CD14-positive monocyte (primary cell): ENCODE measurements around the gene ARHGEF37. TPM values are rescaled to one million over a fixed set of nuclear protein-coding genes. Genes with fewer than 3 reads are reported as not detected.

ENCODE experiments used
- DNase-seq, 3 donors: peaks; one replicate each; pipeline ENCODE4 v3.0.0-alpha.2; 2011 to 2022
- H2AFZ ChIP-seq: 2 replicates; pipeline ENCODE4 v1.6.0; 2012; ENCODE audit warnings: mild to moderate bottlenecking, low read depth, low read length, inconsistent platforms; ENCODE audit not compliant: insufficient read depth, poor library complexity, severe bottlenecking
- H3K27ac ChIP-seq, 2 donors: 1 replicate in 1 of 2; 2 replicates in 1 of 2; pipeline ENCODE4 v1.5.1; 2012 to 2013; ENCODE audit warnings: low read length in 2 of 2, control low read depth in 1 of 2, inconsistent platforms in 1 of 2, low read depth in 1 of 2, mild to moderate bottlenecking in 1 of 2
- H3K27me3 ChIP-seq, 2 donors: one replicate each; pipeline versions ENCODE4 v1.6.0 to v1.6.1; 2011 to 2013; ENCODE audit warnings: low read length in 2 of 2; ENCODE audit not compliant: control insufficient read depth in 2 of 2, insufficient read depth in 2 of 2
- H3K36me3 ChIP-seq, 2 donors: replicated peaks in 1 of 2; 1 replicate in 1 of 2; 2 replicates in 1 of 2; pipeline versions ENCODE4 v1.5.1 to v1.6.1; 2012 to 2013; ENCODE audit warnings: low read length in 2 of 2, control low read depth in 1 of 2, inconsistent platforms in 1 of 2, mild to moderate bottlenecking in 1 of 2; ENCODE audit not compliant: insufficient read depth in 2 of 2, control insufficient read depth in 1 of 2
- H3K4me1 ChIP-seq, 2 donors: 1 replicate in 1 of 2; 2 replicates in 1 of 2; pipeline versions ENCODE4 v1.5.1 to v1.6.1; 2012 to 2013; ENCODE audit warnings: low read length in 2 of 2, control low read depth in 1 of 2, inconsistent platforms in 1 of 2, mild to moderate bottlenecking in 1 of 2, moderate library complexity in 1 of 2; ENCODE audit not compliant: insufficient read depth in 2 of 2, control insufficient read depth in 1 of 2
- H3K4me2 ChIP-seq: replicated peaks from 2 replicates; pipeline ENCODE3; 2012; ENCODE audit warnings: low read length, moderate library complexity, mild to moderate bottlenecking; ENCODE audit not compliant: poor library complexity, severe bottlenecking; ENCODE audit errors: extremely low read depth
- H3K4me3 ChIP-seq, 3 experiments: fragments of 200-600 bp in 1 of 3; sonication (generic) in 1 of 3; replicated peaks in 1 of 3; 1 replicate in 2 of 3; 2 replicates in 1 of 3; pipeline ENCODE4 v1.5.1; 2011 to 2013; ENCODE audit warnings: low read length in 3 of 3, mild to moderate bottlenecking in 3 of 3, control low read depth in 2 of 3, low read depth in 2 of 3, inconsistent platforms in 1 of 3, moderate library complexity in 1 of 3
- H3K79me2 ChIP-seq: 2 replicates; pipeline ENCODE4 v1.6.0; 2012; ENCODE audit warnings: mild to moderate bottlenecking, control low read depth, inconsistent platforms, low read length, moderate library complexity; ENCODE audit not compliant: insufficient read depth
- H3K9ac ChIP-seq: 2 replicates; pipeline ENCODE4 v1.6.0; 2017; ENCODE audit warnings: low read length, mild to moderate bottlenecking; ENCODE audit not compliant: insufficient read depth, poor library complexity, severe bottlenecking
- H3K9me3 ChIP-seq, 2 donors: replicated peaks in 1 of 2; 1 replicate in 1 of 2; 2 replicates in 1 of 2; pipeline versions ENCODE4 v1.5.1 to v1.6.1; 2012 to 2013; ENCODE audit warnings: low read length in 2 of 2, control low read depth in 1 of 2; ENCODE audit not compliant: control insufficient read depth in 1 of 2, insufficient read depth in 1 of 2
- H4K20me1 ChIP-seq: 2 replicates; pipeline ENCODE4 v1.6.0; 2012; ENCODE audit warnings: mild to moderate bottlenecking, low read length, control low read depth, moderate library complexity; ENCODE audit not compliant: insufficient read depth
- H3K27ac Mint-ChIP-seq, 7 donors: one replicate each; pipeline ENCODE4 v1.8.0; 2020; ENCODE audit warnings: mild to moderate bottlenecking in 7 of 7, mixed read lengths in 7 of 7, moderate library complexity in 6 of 7, inconsistent platforms in 2 of 7
- H3K27me3 Mint-ChIP-seq, 3 donors: one replicate each; pipeline ENCODE4 v1.8.0; 2021 to 2022; ENCODE audit warnings: low read depth in 3 of 3, mild to moderate bottlenecking in 3 of 3, mixed read lengths in 3 of 3, moderate library complexity in 3 of 3, inconsistent platforms in 1 of 3
- H3K36me3 Mint-ChIP-seq, 2 donors: one replicate each; pipeline ENCODE4 v1.8.0; 2020; ENCODE audit warnings: mixed read lengths in 2 of 2, inconsistent platforms in 1 of 2, mild to moderate bottlenecking in 1 of 2
- H3K4me1 Mint-ChIP-seq: one replicate; pipeline ENCODE4 v1.8.0; 2020; ENCODE audit warnings: mild to moderate bottlenecking, mixed read lengths
- H3K4me3 Mint-ChIP-seq, 2 donors: one replicate each; pipeline ENCODE4 v1.8.0; 2020; ENCODE audit warnings: mild to moderate bottlenecking in 2 of 2, mixed read lengths in 2 of 2, moderate library complexity in 1 of 2
- H3K9me3 Mint-ChIP-seq, 7 donors: one replicate each; pipeline ENCODE4 v1.8.0; 2020 to 2022; ENCODE audit warnings: mixed read lengths in 7 of 7, mild to moderate bottlenecking in 6 of 7, moderate library complexity in 6 of 7, inconsistent platforms in 2 of 7
- WGBS: methylation state at CpG from one replicate; pipeline ENCODE4 v1.1.5; 2013; ENCODE audit warnings: missing lambda C conversion rate; ENCODE audit not compliant: insufficient coverage; 5-methylcytosine and 5-hydroxymethylcytosine counted together
- intact Hi-C, 2 donors: fragments of 100-400 bp; cut with micrococcal nuclease; formaldehyde crosslinking; loops; one replicate each; pipeline versions ENCODE4 v1.15.0 to v1.15.1; 2023
- polyA plus RNA-seq, 3 donors: library from polyadenylated mRNA; depleted of rRNA in 1 of 3; unstranded in 2 of 3; stranded (reverse) in 1 of 3; fragments of 300-500 nt in 2 of 3; fragments of >200 nt in 1 of 3; fragmentation: Illumina TruSeq in 2 of 3; gene quantifications; 1 replicate in 2 of 3; 2 replicates in 1 of 3; pipeline ENCODE4 v1.2.3, GENCODE V29; 2012 to 2021
- TF ChIP-seq, protein P1 (sequence below): fragments of 200-600 bp; IDR thresholded peaks from one replicate; pipeline ENCODE4 v1.8.0; 2022; ENCODE audit warnings: antibody characterized with exemption, mild to moderate bottlenecking

ARHGEF37 gene
- polyA plus RNA-seq, 3 donors = not detected

DNA sequence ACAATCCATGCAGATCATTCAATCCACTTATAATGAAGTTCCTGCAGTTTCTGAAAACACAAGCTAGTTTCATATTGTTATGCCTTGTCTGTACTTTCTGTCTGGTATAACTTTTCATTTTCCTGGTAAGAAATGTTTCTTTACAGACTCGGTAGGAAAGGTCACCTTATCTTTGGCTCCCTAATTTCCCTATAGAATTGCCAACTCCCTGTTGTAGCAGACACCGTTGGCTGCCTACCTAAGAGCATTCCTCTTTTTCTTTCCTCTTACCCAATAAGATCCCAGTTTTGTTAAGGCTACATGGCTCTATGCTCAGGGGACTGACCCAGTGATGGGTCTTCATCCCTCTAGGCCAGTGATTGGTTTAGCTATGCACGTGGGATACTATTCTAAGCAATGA, 6.2 kb upstream of the ARHGEF37 start:
- Histone ChIP-seq H4K20me1 (no peaks in the 10 kb centered on the region), H3K9me3 (no peaks in the 10 kb centered on the region), H3K9ac (no peak overlapping the region), H3K4me2 (no peak overlapping the region), H3K27ac (no peak overlapping the region), H3K4me3 (no peak overlapping the region), H2AFZ (no peak overlapping the region), H3K4me1 (no peaks in the 10 kb centered on the region), H3K36me3 (no peaks in the 10 kb centered on the region), H3K27me3 (peaks cover 0 to 6% of the 10 kb centered on the region in 2 donors), H3K79me2 (no peaks in the 10 kb centered on the region)
- TF ChIP-seq, protein P1, sequence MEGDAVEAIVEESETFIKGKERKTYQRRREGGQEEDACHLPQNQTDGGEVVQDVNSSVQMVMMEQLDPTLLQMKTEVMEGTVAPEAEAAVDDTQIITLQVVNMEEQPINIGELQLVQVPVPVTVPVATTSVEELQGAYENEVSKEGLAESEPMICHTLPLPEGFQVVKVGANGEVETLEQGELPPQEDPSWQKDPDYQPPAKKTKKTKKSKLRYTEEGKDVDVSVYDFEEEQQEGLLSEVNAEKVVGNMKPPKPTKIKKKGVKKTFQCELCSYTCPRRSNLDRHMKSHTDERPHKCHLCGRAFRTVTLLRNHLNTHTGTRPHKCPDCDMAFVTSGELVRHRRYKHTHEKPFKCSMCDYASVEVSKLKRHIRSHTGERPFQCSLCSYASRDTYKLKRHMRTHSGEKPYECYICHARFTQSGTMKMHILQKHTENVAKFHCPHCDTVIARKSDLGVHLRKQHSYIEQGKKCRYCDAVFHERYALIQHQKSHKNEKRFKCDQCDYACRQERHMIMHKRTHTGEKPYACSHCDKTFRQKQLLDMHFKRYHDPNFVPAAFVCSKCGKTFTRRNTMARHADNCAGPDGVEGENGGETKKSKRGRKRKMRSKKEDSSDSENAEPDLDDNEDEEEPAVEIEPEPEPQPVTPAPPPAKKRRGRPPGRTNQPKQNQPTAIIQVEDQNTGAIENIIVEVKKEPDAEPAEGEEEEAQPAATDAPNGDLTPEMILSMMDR = no peak
- 74% methylated on average over 2 of the region's 3 CpGs for WGBS
- Mint-ChIP-seq H3K9me3 (no peaks in the 10 kb centered on the region), H3K36me3 (no peaks in the 10 kb centered on the region), H3K4me1 (no peaks in the 10 kb centered on the region), H3K4me3 (no peak overlapping the region), H3K27ac (no peak overlapping the region), H3K27me3 (peaks cover 4 to 7% (median 5%) of the 10 kb centered on the region in 3 donors)
- DNase-seq = no peak
- intact Hi-C loops = no loop called here

DNA sequence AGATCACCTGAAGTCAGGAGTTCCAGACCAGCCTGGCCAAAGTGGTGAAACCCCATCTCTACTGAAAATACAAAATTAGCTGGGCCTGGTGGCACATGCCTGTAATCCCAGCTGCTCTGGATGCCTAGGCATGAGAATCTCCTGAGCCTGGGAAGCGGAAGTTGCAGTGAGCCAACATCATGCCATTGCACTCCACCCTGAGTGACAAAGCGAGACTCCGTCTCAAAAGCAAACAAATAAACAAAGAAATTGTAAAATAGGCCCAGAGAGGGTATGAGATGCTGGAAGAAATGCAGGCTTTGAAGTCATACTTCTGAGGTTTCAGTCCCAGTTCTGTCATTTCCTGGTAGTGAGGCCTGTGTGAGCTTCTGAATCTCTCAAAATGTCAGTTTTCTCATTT, 5.3 kb upstream of the ARHGEF37 start:
- no peaks in the 10 kb centered on the region for H3K79me2 ChIP-seq
- no peaks in the 10 kb centered on the region for H3K9me3 Mint-ChIP-seq

More for the DNA sequence above, 5.3 kb upstream of the ARHGEF37 start:
- peaks cover 3 to 4% of the 10 kb centered on the region in 2 donors for H3K4me1 ChIP-seq
- H3K27me3 ChIP-seq = peaks cover 0 to 15% of the 10 kb centered on the region in 2 donors
- Mint-ChIP-seq H3K27ac (no peak overlapping the region), H3K36me3 (no peaks in the 10 kb centered on the region), H3K4me3 (no peak overlapping the region), H3K27me3 (peaks cover 12 to 16% (median 14%) of the 10 kb centered on the region in 3 donors), H3K4me1 (peaks cover 6% of the 10 kb centered on the region)
- DNase-seq = no peak
- H4K20me1 ChIP-seq = no peaks in the 10 kb centered on the region
- no peak overlapping the region for H2AFZ ChIP-seq
- no peak overlapping the region for H3K4me3 ChIP-seq
- WGBS = 100% methylated on average over 1 of the region's 3 CpGs
- no peak overlapping the region for H3K27ac ChIP-seq
- no peak overlapping the region for H3K9ac ChIP-seq
- no peak overlapping the region for H3K4me2 ChIP-seq
- no peaks in the 10 kb centered on the region for H3K36me3 ChIP-seq
- intact Hi-C loops = no loop called here
- no peaks in the 10 kb centered on the region for H3K9me3 ChIP-seq
- TF ChIP-seq, protein P1 = no peak
